ENCODE data around the gene IPO5.

- TF ChIP-seq CTCF (optimal IDR thresholded peaks at IDR 0.05 in 1 of 3, IDR thresholded peaks at IDR 0.05 in 1 of 3, conservative IDR thresholded peaks at IDR 0.05 in 1 of 3; ENCODE audit: extremely low read depth in 1 of 3, insufficient read depth in 2 of 3, low read length in 3 of 3) (no peak), EZH2 (IDR thresholded peaks at IDR 0.05; ENCODE audit: low read length) (no peak)
Observed at GRCh38 chr13:98014766-98015165, 61.3 kb downstream of the IPO5 start.

Data from keratinocyte (primary cell).